Lung (tissue), 12 donors: Measurements from ENCODE around the gene DNAJC21. TPM values are rescaled to one million over a fixed set of nuclear protein-coding genes. Genes with fewer than 3 reads are reported as not detected.

Source experiments
- ATAC-seq: fragments of 200-7000 bp; cut with Tn5 transposase; one replicate; pipeline ENCODE4 v1.9.1; 2020; ENCODE audit warnings: moderate number of reproducible peaks; ENCODE audit not compliant: insufficient read depth, low FRiP score
- DNase-seq, 3 donors: peaks; one replicate each; pipeline ENCODE4 v3.0.0-alpha.2; 2013 to 2017
- H3K27ac ChIP-seq, 2 donors: one replicate each; pipeline ENCODE4 v1.5.1; 2013; ENCODE audit warnings: mild to moderate bottlenecking in 2 of 2, moderate library complexity in 2 of 2, control low read depth in 1 of 2, inconsistent platforms in 1 of 2, low read depth in 1 of 2, low read length in 1 of 2
- H3K27me3 ChIP-seq, 3 donors: one replicate each; pipeline ENCODE4 v1.5.1; 2013; ENCODE audit warnings: low read length in 2 of 3; ENCODE audit not compliant: control insufficient read depth in 3 of 3, insufficient read depth in 3 of 3
- H3K36me3 ChIP-seq, 4 donors: one replicate each; pipeline ENCODE4 v1.5.1; 2013; ENCODE audit warnings: low read length in 4 of 4, mild to moderate bottlenecking in 1 of 4, moderate library complexity in 1 of 4; ENCODE audit not compliant: control insufficient read depth in 4 of 4, insufficient read depth in 4 of 4
- H3K4me1 ChIP-seq, 5 donors: one replicate each; pipeline ENCODE4 v1.5.1; 2013; ENCODE audit warnings: low read length in 5 of 5, mild to moderate bottlenecking in 2 of 5, moderate library complexity in 1 of 5; ENCODE audit not compliant: control insufficient read depth in 5 of 5, insufficient read depth in 5 of 5
- H3K4me3 ChIP-seq: one replicate; pipeline ENCODE4 v1.5.1; 2013; ENCODE audit warnings: mild to moderate bottlenecking, control low read depth, moderate library complexity
- H3K9ac ChIP-seq, 2 donors: one replicate each; pipeline ENCODE4 v1.5.1; 2013; ENCODE audit warnings: low read length in 2 of 2, control low read depth in 1 of 2; ENCODE audit not compliant: insufficient read depth in 1 of 2
- H3K9me3 ChIP-seq, 4 donors: one replicate each; pipeline ENCODE4 v1.5.1; 2013; ENCODE audit warnings: low read length in 3 of 4, mild to moderate bottlenecking in 1 of 4, moderate library complexity in 1 of 4; ENCODE audit not compliant: control insufficient read depth in 4 of 4, insufficient read depth in 3 of 4
- WGBS, 2 donors: extraction: QIAGEN DNeasy Blood & Tissue Kit; methylation state at CpG; one replicate each; pipeline ENCODE4 v1.1.7; 2013; 5-methylcytosine and 5-hydroxymethylcytosine counted together
- polyA plus RNA-seq, 2 donors: library from polyadenylated mRNA; stranded (reverse); fragments of 200-250 nt; gene quantifications; one replicate each; pipeline ENCODE4 v1.2.1, GENCODE V29; 2013
- total RNA-seq, 2 donors: library from RNA; depleted of rRNA in 1 of 2; stranded (reverse); fragments of >200 nt in 1 of 2; gene quantifications; one replicate each; pipeline ENCODE4 v1.2.1, GENCODE V29; 2014 to 2021
- TF ChIP-seq, protein P1 (sequence below): IDR thresholded peaks from 2 replicates; pipeline ENCODE4 v1.5.1; 2012; ENCODE audit warnings: mild to moderate bottlenecking; ENCODE audit errors: control extremely low read depth, extremely low read depth
- donor health status: control.
- donor health status: control.
- donor health status: Bipolar disorder and iron deficiency.
- donor health status: healthy.
- donor health status: DM: yes; HTN: yes; CAD: no.

The DNAJC21 gene
- total and polyA plus RNA-seq, 4 donors = 23.8 to 45.6 (median 34.3) TPM

- no peaks in the 10 kb centered on the region for H3K36me3 ChIP-seq
- no peak overlapping the region for H3K9ac ChIP-seq
- H3K9me3 ChIP-seq = peaks cover 0 to 3% (median 0%) of the 10 kb centered on the region in 4 donors
- no peak overlapping the region for H3K4me3 ChIP-seq
- DNase-seq (no peak), ATAC-seq (no peak)
- no peaks in the 10 kb centered on the region for H3K4me1 ChIP-seq
- no peaks in the 10 kb centered on the region for H3K27me3 ChIP-seq
- TF ChIP-seq, protein P1, sequence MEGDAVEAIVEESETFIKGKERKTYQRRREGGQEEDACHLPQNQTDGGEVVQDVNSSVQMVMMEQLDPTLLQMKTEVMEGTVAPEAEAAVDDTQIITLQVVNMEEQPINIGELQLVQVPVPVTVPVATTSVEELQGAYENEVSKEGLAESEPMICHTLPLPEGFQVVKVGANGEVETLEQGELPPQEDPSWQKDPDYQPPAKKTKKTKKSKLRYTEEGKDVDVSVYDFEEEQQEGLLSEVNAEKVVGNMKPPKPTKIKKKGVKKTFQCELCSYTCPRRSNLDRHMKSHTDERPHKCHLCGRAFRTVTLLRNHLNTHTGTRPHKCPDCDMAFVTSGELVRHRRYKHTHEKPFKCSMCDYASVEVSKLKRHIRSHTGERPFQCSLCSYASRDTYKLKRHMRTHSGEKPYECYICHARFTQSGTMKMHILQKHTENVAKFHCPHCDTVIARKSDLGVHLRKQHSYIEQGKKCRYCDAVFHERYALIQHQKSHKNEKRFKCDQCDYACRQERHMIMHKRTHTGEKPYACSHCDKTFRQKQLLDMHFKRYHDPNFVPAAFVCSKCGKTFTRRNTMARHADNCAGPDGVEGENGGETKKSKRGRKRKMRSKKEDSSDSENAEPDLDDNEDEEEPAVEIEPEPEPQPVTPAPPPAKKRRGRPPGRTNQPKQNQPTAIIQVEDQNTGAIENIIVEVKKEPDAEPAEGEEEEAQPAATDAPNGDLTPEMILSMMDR = no peak
- H3K27ac ChIP-seq = no peak overlapping the region
- WGBS, 2 donors = 45 to 76% methylated on average over 2 of the region's 2 CpGs
These were observed 48.7 kb downstream of the DNAJC21 start for GRCh38 chr5:34977934-34978613.

DNA sequence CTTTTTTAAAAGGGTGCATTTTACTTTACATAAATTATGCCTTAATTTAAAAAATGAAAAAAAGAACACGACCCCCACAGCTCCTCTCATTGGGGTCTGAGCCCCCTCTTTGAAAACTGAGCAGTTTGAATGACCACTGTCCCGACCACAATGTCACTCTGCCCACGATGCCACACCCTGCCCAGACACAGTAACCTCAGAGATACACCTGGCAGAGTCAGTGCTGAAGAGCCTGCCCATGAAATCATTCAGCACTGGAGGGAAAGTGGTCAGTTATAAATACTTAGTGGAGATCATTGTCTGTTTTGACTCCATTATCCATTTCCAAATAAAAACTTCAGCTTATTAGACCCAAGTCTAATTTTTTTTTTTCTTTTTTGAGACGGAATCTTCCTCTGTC lies 49.3 kb downstream of the DNAJC21 start:
- no peaks in the 10 kb centered on the region for H3K4me1 ChIP-seq
- ATAC-seq (no peak), DNase-seq (no peak)
- H3K4me3 ChIP-seq = no peak overlapping the region
- H3K36me3 ChIP-seq = no peaks in the 10 kb centered on the region
- H3K27me3 ChIP-seq = no peaks in the 10 kb centered on the region
- peaks cover 0 to 3% (median 0%) of the 10 kb centered on the region in 4 donors for H3K9me3 ChIP-seq
- 56 to 80% methylated on average over 4 of the region's 4 CpGs for WGBS, 2 donors
- no peak overlapping the region for H3K27ac ChIP-seq
- H3K9ac ChIP-seq = no peak overlapping the region
- TF ChIP-seq, protein P1 = no peak

DNA sequence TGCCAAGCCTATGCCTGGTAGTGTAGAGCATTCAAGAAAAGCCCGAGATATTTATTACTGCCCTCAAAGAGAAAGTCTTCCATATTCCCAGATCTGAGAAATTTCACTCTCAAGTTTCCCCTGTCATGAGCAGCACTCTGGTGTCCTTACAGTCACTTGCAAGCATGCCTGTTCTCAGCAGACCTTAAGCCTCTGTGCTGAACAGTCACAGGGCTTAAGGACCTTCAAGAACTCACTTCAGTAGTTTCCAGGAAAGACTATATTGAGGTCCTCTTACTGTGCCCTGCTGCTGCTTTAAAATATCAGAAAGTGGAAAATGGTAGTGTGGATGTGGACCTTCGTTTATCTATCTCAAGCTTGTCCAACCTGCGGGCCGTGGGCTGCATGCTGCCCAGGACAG lies 53.5 kb downstream of the DNAJC21 start:
- Histone ChIP-seq H3K4me3 (no peak overlapping the region), H3K9ac (no peak overlapping the region), H3K9me3 (peaks cover 0 to 12% (median 3%) of the 10 kb centered on the region in 4 donors), H3K36me3 (no peaks in the 10 kb centered on the region), H3K4me1 (no peaks in the 10 kb centered on the region), H3K27ac (no peak overlapping the region), H3K27me3 (no peaks in the 10 kb centered on the region)
- peak in 1 of 3 donors; percentile 7 for DNase-seq
- ATAC-seq = no peak
- WGBS, 2 donors = 76 to 84% methylated on average over 4 of the region's 4 CpGs
- TF ChIP-seq, protein P1 = no peak

DNA sequence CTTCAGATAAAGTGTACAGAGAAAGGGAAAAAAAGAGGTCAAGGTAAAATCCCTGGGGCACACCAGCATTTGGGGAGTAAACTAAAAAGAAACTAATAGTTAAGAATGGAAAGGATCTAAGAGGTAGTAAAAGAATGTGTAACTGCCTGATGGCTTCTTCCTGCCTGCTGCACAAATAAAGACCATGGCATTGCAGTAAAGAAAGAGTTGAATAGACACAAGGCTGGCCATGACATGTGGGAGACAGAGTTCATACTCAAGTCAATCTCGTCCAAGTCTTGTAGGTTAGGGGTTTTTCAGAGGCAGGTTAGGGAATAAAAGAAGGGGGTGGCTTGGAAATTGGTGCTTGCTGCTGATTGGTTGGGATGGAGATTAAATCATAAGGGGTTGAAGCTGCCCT lies 57.6 kb downstream of the DNAJC21 start:
- Histone ChIP-seq H3K27ac (no peak overlapping the region), H3K27me3 (no peaks in the 10 kb centered on the region), H3K9ac (no peak overlapping the region), H3K4me3 (no peak overlapping the region), H3K9me3 (peaks cover 0 to 12% (median 3%) of the 10 kb centered on the region in 4 donors), H3K36me3 (no peaks in the 10 kb centered on the region), H3K4me1 (no peaks in the 10 kb centered on the region)
- DNase-seq = no peak
- no peak for ATAC-seq
- TF ChIP-seq, protein P1 = no peak
- WGBS, 2 donors = 84 to 92% methylated on average over 1 of the region's 1 CpG
